HT1080 (cell line): ENCODE results near the gene ASCC3. TPM values are rescaled to one million over a fixed set of nuclear protein-coding genes. Genes with fewer than 3 reads are reported as not detected.
A peak's percentile ranks its signal among the peaks of the same experiment; 100 is the strongest.

Source experiments
- DNase-seq: peaks from one replicate; pipeline ENCODE4 v3.0.0-alpha.2; 2015; ENCODE audit warnings: low read depth
- total RNA-seq: library from RNA; depleted of rRNA; stranded (reverse); fragments of >200 nt; shearing (Covaris generic); gene quantifications from 2 replicates; pipeline ENCODE4 v1.2.3, GENCODE V29; 2014

Gene ASCC3
- total RNA-seq, 1 experiment from 2014 or later, result 57.6 TPM

- DNase-seq, result no peak
Measured at GRCh38 chr6:100467129-100468015, 413.8 kb downstream of the ASCC3 start.

- no peak for DNase-seq
Measured at GRCh38 chr6:100466410-100467128, 414.6 kb downstream of the ASCC3 start.

- DNase-seq, result no peak
Measured at GRCh38 chr6:100465701-100466409, 415.3 kb downstream of the ASCC3 start.

GRCh38 chr6:100464903-100465700, 416.0 kb downstream of the ASCC3 start, which contains the start of gene SIM1:
TSS of gene SIM1 (minus strand) at chr6:100464921. CDS start at chr6:100463468, 1,453 bp downstream.
- no peak for DNase-seq

GRCh38 chr6:100464162-100464851, 416.8 kb downstream of the ASCC3 start:
- DNase-seq, result no peak

- DNase-seq, result no peak
Measured at GRCh38 chr6:100463630-100464161, 417.4 kb downstream of the ASCC3 start.

- DNase-seq, result no peak
Measured at GRCh38 chr6:100462706-100463629, 418.2 kb downstream of the ASCC3 start.

GRCh38 chr6:100461917-100462705, 419.0 kb downstream of the ASCC3 start:
- no peak for DNase-seq

- DNase-seq, result peak; percentile 49
Measured at GRCh38 chr6:100461278-100461916, 419.7 kb downstream of the ASCC3 start.

- DNase-seq, result no peak
Measured at GRCh38 chr6:100460650-100461204, 420.4 kb downstream of the ASCC3 start.

- no peak for DNase-seq
Measured at GRCh38 chr6:100459592-100460184, 421.4 kb downstream of the ASCC3 start.

- DNase-seq, result no peak
Measured at GRCh38 chr6:100458841-100459591, 422.1 kb downstream of the ASCC3 start.
